ENCODE data around the gene EVA1A. TPM values are rescaled to one million over a fixed set of nuclear protein-coding genes. Genes with fewer than 3 reads are reported as not detected.

EVA1A gene
- total RNA-seq, 3 donors from 2014 or later (not counting 1 experiment from before 2014, with no cell fraction given): not detected

DNA sequence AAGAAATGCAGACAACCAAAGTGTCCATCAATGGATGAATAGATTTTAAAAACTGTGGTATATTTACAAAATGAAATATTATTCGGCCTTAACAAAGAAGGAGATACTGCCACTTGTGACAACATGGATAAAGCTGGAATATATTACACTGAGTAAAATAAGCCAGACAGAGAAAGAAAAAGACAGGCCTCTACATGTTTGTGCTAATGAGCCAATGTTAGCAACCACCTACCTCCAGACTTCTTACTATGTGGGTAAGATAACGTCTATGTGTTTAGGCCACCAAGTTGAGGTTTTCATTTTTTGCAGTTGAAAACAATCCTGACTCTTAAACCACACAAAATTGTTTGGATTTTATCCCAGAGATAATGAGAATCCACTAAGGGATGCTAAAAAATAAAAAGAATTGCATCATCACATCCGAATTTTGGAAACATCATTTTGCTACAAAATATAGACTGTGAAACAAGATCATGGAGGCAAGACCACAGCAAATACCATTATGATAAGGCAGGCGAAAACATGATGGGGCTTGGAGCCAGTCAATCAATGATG is 47.0 kb downstream of the EVA1A start:
- H3K27me3 Mint-ChIP-seq (ENCODE audit: low read depth in 2 of 2): peaks cover 0 to 5% of the 10 kb centered on the region in 2 donors
- H3K36me3 Mint-ChIP-seq: no peaks in the 10 kb centered on the region
- no peak overlapping the region for H3K4me3 Mint-ChIP-seq
- ATAC-seq: no peak
- no peak for DNase-seq
- H3K27me3 ChIP-seq (ENCODE audit: control insufficient read depth, insufficient read depth, low read length): no peaks in the 10 kb centered on the region
- H3K4me3 ChIP-seq (ENCODE audit: low read length): no peak overlapping the region
- TF ChIP-seq, protein P1, sequence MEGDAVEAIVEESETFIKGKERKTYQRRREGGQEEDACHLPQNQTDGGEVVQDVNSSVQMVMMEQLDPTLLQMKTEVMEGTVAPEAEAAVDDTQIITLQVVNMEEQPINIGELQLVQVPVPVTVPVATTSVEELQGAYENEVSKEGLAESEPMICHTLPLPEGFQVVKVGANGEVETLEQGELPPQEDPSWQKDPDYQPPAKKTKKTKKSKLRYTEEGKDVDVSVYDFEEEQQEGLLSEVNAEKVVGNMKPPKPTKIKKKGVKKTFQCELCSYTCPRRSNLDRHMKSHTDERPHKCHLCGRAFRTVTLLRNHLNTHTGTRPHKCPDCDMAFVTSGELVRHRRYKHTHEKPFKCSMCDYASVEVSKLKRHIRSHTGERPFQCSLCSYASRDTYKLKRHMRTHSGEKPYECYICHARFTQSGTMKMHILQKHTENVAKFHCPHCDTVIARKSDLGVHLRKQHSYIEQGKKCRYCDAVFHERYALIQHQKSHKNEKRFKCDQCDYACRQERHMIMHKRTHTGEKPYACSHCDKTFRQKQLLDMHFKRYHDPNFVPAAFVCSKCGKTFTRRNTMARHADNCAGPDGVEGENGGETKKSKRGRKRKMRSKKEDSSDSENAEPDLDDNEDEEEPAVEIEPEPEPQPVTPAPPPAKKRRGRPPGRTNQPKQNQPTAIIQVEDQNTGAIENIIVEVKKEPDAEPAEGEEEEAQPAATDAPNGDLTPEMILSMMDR (IDR thresholded peaks at IDR 0.05): no peak
- H3K27ac Mint-ChIP-seq: no peak overlapping the region
- H3K36me3 ChIP-seq (ENCODE audit: control insufficient read depth, insufficient read depth, low read length): no peaks in the 10 kb centered on the region
- WGBS (ENCODE audit: insufficient coverage): 96% methylated on average over 3 of the region's 4 CpGs
- H3K4me1 ChIP-seq (ENCODE audit: control insufficient read depth, insufficient read depth, low read length): no peaks in the 10 kb centered on the region
- peaks cover 7 to 14% of the 10 kb centered on the region in 2 donors for H3K9me3 Mint-ChIP-seq
- H3K27ac ChIP-seq (ENCODE audit: low read length): no peak overlapping the region
- peaks cover 5% of the 10 kb centered on the region for H3K9me3 ChIP-seq (ENCODE audit: control insufficient read depth, insufficient read depth, low read length)
- intact Hi-C loops (cut with micrococcal nuclease): no loop called here
- H3K4me1 Mint-ChIP-seq: no peaks in the 10 kb centered on the region

DNA sequence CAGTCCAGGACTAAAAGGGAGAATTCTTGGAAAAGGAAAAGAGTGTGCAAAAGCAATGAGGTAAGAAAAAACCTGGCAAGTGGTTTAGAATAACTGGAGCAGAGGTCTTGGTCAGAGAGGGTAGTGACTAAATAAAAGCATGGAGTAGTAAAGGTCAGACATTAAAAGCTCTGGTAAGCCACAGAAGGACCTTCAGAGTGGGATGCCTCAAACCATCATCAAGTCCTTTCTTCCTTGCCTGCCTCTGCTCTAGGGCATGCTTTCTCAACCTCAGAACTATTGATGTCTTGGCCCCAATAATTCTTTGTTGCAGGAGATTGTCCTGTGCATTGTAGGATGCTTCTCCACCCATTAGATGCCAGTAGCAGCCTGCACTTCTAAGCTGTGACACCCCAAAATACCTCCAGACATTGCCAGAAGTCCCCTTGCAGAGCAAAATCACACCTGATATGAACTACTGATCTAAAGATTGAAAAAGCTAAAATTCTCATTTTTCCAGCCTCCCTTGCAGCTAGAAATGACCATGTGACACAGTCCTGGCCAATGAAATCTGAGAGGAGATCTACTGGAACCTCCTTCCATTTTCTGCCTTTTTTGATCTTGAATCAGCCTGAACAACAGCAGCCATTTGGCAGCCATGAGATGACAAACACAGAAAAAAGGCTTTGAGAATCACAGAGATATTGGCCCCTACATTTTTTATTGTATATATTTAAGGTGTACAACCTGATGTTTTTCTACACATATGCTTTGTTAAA is 48.1 kb downstream of the EVA1A start:
- Histone ChIP-seq H3K36me3 (ENCODE audit: control insufficient read depth, insufficient read depth, low read length) (no peaks in the 10 kb centered on the region), H3K4me3 (ENCODE audit: low read length) (no peak overlapping the region), H3K27me3 (ENCODE audit: control insufficient read depth, insufficient read depth, low read length) (no peaks in the 10 kb centered on the region), H3K9me3 (ENCODE audit: control insufficient read depth, insufficient read depth, low read length) (peaks cover 5% of the 10 kb centered on the region), H3K27ac (ENCODE audit: low read length) (no peak overlapping the region), H3K4me1 (ENCODE audit: control insufficient read depth, insufficient read depth, low read length) (no peaks in the 10 kb centered on the region)
- DNase-seq: no peak
- H3K27ac Mint-ChIP-seq: no peak overlapping the region
- TF ChIP-seq, protein P1 (IDR thresholded peaks at IDR 0.05): no peak
- H3K4me3 Mint-ChIP-seq: no peak overlapping the region
- peaks cover 0 to 3% of the 10 kb centered on the region in 2 donors for H3K27me3 Mint-ChIP-seq (ENCODE audit: low read depth in 2 of 2)
- no peaks in the 10 kb centered on the region for H3K4me1 Mint-ChIP-seq
- peaks cover 11 to 17% of the 10 kb centered on the region in 2 donors for H3K9me3 Mint-ChIP-seq
- H3K36me3 Mint-ChIP-seq: no peaks in the 10 kb centered on the region
- no peak for ATAC-seq
- intact Hi-C loops (cut with micrococcal nuclease): no loop called here

DNA sequence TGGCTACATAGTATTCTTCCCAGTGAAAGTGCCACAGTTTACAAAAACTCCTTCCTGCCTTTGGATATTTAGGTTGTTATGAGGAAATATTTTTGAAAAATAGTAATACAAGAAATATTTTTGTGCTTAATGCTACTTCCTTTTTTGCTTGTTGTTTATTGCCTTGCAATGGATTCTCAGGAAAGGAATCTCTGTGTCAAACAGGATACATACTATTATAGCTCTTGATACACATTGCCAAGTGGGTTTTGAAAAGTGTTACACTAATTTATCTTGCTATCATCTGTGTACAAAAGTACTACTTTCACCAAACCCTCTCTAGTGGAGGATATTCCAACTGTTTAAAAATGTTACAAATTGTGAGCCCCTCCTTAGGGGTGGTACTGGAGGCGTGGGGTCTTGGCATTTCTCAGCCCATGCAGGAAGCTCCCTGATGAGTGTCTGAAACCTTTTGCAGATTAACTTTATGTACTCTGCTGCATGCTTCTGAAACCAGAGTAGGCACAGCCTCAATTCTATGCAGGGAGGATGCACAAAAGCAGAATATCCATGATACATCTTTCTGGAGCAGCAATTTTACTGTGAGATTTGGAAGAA is 54.5 kb downstream of the EVA1A start:
- H3K4me1 Mint-ChIP-seq: no peaks in the 10 kb centered on the region
- Histone ChIP-seq H3K36me3 (ENCODE audit: control insufficient read depth, insufficient read depth, low read length) (no peaks in the 10 kb centered on the region), H3K4me3 (ENCODE audit: low read length) (no peak overlapping the region), H3K9me3 (ENCODE audit: control insufficient read depth, insufficient read depth, low read length) (peaks cover 5% of the 10 kb centered on the region), H3K27me3 (ENCODE audit: control insufficient read depth, insufficient read depth, low read length) (no peaks in the 10 kb centered on the region), H3K4me1 (ENCODE audit: control insufficient read depth, insufficient read depth, low read length) (no peaks in the 10 kb centered on the region), H3K27ac (ENCODE audit: low read length) (no peak overlapping the region)
- H3K27ac Mint-ChIP-seq: no peak overlapping the region
- intact Hi-C loops (cut with micrococcal nuclease): no loop called here
- H3K27me3 Mint-ChIP-seq (ENCODE audit: low read depth in 2 of 2): peaks cover 0 to 7% of the 10 kb centered on the region in 2 donors
- no peaks in the 10 kb centered on the region for H3K36me3 Mint-ChIP-seq
- no peak overlapping the region for H3K4me3 Mint-ChIP-seq
- peaks cover 5 to 6% of the 10 kb centered on the region in 2 donors for H3K9me3 Mint-ChIP-seq
- ATAC-seq (no peak), DNase-seq (no peak)
- 79% methylated on average over 1 of the region's 1 CpG for WGBS (ENCODE audit: insufficient coverage)
- TF ChIP-seq, protein P1 (IDR thresholded peaks at IDR 0.05): no peak
